ENCODE results near the gene PPP1R9A. TPM values are rescaled to one million over a fixed set of nuclear protein-coding genes. Genes with fewer than 3 reads are reported as not detected.

Gene PPP1R9A
- total RNA-seq, 1 donor from 2014 or later = 19.9 TPM

DNA sequence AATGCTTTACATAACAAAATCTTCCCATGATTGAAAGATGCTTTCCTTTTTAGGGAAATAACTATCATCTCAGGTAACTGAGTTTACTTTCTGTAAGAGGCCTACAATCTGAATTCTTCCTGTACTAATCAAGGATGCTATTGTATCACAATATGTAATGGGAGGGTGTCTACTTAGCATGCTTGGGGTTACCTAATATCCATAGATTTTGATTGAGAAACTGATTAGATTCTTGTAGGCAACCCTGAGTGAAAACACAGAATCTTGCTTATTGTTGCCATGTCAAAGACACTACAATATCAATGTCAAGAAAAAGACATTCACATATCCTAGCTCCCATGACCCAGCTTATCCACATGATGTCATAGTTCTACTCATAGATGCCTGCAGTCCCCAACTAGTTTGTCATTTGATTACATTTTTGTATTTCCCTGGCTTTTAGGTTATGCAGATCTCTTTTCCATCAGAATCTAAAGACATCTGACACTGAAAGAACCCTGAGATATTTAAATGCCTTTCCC, 354.6 kb downstream of the PPP1R9A start:
- H3K27me3 ChIP-seq (ENCODE audit: control insufficient read depth, insufficient read depth, low read length) = no peaks in the 10 kb centered on the region
- no peak for DNase-seq (ENCODE audit: low read depth)
- no peaks in the 10 kb centered on the region for H3K36me3 ChIP-seq (ENCODE audit: control insufficient read depth, insufficient read depth, low read length)
- TF ChIP-seq, protein P1, sequence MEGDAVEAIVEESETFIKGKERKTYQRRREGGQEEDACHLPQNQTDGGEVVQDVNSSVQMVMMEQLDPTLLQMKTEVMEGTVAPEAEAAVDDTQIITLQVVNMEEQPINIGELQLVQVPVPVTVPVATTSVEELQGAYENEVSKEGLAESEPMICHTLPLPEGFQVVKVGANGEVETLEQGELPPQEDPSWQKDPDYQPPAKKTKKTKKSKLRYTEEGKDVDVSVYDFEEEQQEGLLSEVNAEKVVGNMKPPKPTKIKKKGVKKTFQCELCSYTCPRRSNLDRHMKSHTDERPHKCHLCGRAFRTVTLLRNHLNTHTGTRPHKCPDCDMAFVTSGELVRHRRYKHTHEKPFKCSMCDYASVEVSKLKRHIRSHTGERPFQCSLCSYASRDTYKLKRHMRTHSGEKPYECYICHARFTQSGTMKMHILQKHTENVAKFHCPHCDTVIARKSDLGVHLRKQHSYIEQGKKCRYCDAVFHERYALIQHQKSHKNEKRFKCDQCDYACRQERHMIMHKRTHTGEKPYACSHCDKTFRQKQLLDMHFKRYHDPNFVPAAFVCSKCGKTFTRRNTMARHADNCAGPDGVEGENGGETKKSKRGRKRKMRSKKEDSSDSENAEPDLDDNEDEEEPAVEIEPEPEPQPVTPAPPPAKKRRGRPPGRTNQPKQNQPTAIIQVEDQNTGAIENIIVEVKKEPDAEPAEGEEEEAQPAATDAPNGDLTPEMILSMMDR (IDR thresholded peaks at IDR 0.05; ENCODE audit: insufficient read depth, low read length, poor library complexity, severe bottlenecking) = no peak
- H3K4me3 ChIP-seq (ENCODE audit: low read depth, low read length) = no peak overlapping the region

DNA sequence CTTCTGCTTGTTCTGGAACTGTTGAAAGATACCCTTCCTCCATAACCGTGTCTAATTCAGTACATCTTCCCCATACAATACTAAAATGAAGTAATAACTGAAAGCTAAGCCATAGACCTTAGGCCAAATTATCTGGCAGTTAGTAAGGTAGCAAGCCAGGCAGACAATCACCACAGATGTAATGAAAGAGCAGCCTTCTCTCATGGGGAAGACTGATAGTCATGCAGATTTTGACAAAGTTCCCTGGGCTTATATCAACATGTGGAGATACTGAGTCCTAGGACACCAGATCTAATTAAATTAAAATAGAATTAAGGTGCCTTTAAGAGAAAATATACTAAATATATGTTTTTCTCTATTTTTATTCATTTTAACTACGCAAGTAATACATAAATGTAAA, 355.5 kb downstream of the PPP1R9A start:
- DNase-seq (ENCODE audit: low read depth) = no peak
- no peaks in the 10 kb centered on the region for H3K27me3 ChIP-seq (ENCODE audit: control insufficient read depth, insufficient read depth, low read length)
- no peak overlapping the region for H3K4me3 ChIP-seq (ENCODE audit: low read depth, low read length)
- TF ChIP-seq, protein P1 (IDR thresholded peaks at IDR 0.05; ENCODE audit: insufficient read depth, low read length, poor library complexity, severe bottlenecking) = no peak
- no peaks in the 10 kb centered on the region for H3K36me3 ChIP-seq (ENCODE audit: control insufficient read depth, insufficient read depth, low read length)

DNA sequence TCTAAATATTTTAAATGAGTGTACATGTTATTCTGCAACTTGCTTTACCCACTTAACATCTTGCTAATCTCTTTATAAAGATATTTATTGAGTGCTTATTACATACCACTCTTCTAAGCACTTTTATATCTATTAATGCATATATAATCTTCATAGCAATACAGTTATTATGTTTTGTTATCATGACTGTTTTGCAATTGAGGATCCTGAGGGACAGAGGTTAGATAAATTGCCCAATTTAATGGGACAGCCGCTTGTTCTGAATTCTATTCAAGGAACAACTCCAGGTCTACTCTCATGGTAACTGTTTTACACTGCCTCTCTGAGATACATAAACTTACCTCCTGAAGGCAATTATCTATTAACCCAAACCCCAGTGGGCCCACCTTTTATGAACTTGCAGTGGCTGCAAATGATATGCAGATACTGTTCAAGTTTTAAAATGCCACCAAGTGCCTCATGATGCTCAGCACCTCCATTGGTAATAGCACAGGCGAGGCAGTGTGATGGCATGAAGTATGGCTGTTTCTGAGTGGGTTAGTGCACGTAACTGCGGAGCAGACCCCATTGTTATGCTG, 356.5 kb downstream of the PPP1R9A start:
- no peak overlapping the region for H3K4me3 ChIP-seq (ENCODE audit: low read depth, low read length)
- H3K27me3 ChIP-seq (ENCODE audit: control insufficient read depth, insufficient read depth, low read length) = no peaks in the 10 kb centered on the region
- DNase-seq (ENCODE audit: low read depth) = no peak
- TF ChIP-seq, protein P1 (IDR thresholded peaks at IDR 0.05; ENCODE audit: insufficient read depth, low read length, poor library complexity, severe bottlenecking) = no peak
- H3K36me3 ChIP-seq (ENCODE audit: control insufficient read depth, insufficient read depth, low read length) = no peaks in the 10 kb centered on the region

DNA sequence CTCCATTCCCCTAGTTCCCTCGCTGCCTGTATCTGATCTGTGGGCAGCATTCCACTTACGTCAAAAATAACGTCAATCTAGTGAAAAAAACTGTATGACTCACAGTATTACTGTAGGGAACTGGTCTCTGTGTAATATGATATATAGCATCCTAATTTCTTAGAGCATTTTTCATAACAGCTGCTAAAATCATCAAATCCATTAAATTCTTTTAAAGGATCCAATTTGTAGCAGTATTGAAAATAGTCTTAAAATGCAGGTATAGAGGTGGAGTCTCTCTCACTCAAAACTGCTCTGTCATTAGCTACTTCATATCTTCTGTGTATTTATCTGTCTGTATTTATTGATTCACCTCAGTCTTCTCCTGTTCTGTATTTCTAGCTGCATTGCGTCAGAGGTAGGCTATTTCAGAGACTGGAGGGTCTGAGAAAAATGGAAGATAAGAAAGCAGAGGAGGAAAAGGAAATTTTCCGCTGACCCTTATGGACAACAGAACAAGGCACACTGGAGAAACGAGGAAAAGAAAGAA, 357.0 kb downstream of the PPP1R9A start:
- no peak for DNase-seq (ENCODE audit: low read depth)
- Histone ChIP-seq H3K4me3 (ENCODE audit: low read depth, low read length) (no peak overlapping the region), H3K27me3 (ENCODE audit: control insufficient read depth, insufficient read depth, low read length) (no peaks in the 10 kb centered on the region), H3K36me3 (ENCODE audit: control insufficient read depth, insufficient read depth, low read length) (no peaks in the 10 kb centered on the region)
- TF ChIP-seq, protein P1 (IDR thresholded peaks at IDR 0.05; ENCODE audit: insufficient read depth, low read length, poor library complexity, severe bottlenecking) = no peak

DNA sequence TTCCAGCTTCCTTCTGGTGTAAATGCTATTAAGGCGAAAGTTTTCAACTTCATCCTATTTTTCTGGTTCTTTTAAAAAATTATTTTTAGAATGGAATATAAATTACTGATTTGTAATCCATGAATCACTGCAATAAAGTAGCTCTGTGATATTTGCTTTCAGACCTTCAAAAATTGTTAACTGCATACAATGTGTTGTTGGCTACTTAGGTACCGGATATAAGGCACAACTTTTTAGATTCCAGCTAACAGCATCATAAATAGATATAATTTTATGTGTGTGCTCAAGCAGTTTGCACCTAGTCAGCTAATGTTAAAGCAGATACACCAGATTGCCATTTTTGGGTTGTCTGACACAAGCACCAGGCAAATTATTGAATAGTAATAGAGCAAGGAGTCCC, 358.2 kb downstream of the PPP1R9A start:
- no peak overlapping the region for H3K4me3 ChIP-seq (ENCODE audit: low read depth, low read length)
- no peaks in the 10 kb centered on the region for H3K36me3 ChIP-seq (ENCODE audit: control insufficient read depth, insufficient read depth, low read length)
- TF ChIP-seq, protein P1 (IDR thresholded peaks at IDR 0.05; ENCODE audit: insufficient read depth, low read length, poor library complexity, severe bottlenecking) = no peak
- DNase-seq (ENCODE audit: low read depth) = no peak
- no peaks in the 10 kb centered on the region for H3K27me3 ChIP-seq (ENCODE audit: control insufficient read depth, insufficient read depth, low read length)

DNA sequence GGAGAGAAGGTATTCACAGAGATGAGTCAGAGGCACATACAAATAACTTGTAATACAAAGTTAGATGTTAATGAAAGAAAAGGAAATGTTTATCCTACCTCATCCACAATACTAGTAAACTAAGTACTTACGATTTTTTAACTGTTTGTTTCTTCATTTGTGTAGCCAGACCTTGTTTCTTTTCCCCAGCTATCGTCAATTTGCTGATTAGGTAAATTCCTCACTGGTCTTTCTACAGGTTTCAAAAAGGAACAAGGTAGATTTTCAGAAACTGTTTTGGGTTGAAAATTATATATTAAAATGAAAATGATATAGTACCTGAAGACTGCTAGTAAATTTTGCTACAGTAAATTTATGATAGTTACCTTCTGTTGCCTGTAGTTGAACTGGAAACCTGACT, 360.4 kb downstream of the PPP1R9A start:
- Histone ChIP-seq H3K27me3 (ENCODE audit: control insufficient read depth, insufficient read depth, low read length) (no peaks in the 10 kb centered on the region), H3K36me3 (ENCODE audit: control insufficient read depth, insufficient read depth, low read length) (no peaks in the 10 kb centered on the region), H3K4me3 (ENCODE audit: low read depth, low read length) (no peak overlapping the region)
- DNase-seq (ENCODE audit: low read depth) = no peak
- TF ChIP-seq, protein P1 (IDR thresholded peaks at IDR 0.05; ENCODE audit: insufficient read depth, low read length, poor library complexity, severe bottlenecking) = no peak

Data from kidney epithelial cell (primary cell).